IMR-90 (cell line): ENCODE data around the gene SNAPC2. TPM values are rescaled to one million over a fixed set of nuclear protein-coding genes. Genes with fewer than 3 reads are reported as not detected.

Source experiments
- ATAC-seq: fragments of 200-7000 bp; cut with Tn5 transposase; 2 replicates; pipeline ENCODE4 v1.9.1; 2020; ENCODE audit warnings: low read depth, mild to moderate bottlenecking, moderate library complexity
- BruUV-seq: library from RNA; stranded (reverse); fragments of 400-500 nt; replicated peaks from 2 replicates; lab custom pipeline; 2021; lab: Mats Ljungman, UMichigan
- CTCF ChIA-PET: fragments of 300-600 bp; formaldehyde crosslinking; extraction: SDS; loops from one replicate; lab custom pipeline; 2021; ENCODE audit warnings: antibody characterized with exemption; lab: Yijun Ruan, JAX
- POLR2A ChIA-PET: fragments of 300-600 bp; sonication (Branson Sonifier 250); formaldehyde crosslinking; loops from one replicate; lab custom pipeline; 2022; ENCODE audit warnings: antibody characterized with exemption; ENCODE audit not compliant: unreplicated experiment; lab: Charles Lee
- DNase-seq: peaks from one replicate; pipeline ENCODE4 v3.0.0; 2013
- H2AFZ ChIP-seq: replicated peaks from 2 replicates; pipeline ENCODE3; 2013; ENCODE audit warnings: low read length, mild to moderate bottlenecking; ENCODE audit not compliant: poor library complexity
- H2AK5ac ChIP-seq: 2 replicates; pipeline ENCODE4 v1.6.1; 2013; ENCODE audit warnings: low read depth, low read length, inconsistent platforms
- H2AK9ac ChIP-seq: replicated peaks from 2 replicates; pipeline ENCODE3; 2013; ENCODE audit warnings: mild to moderate bottlenecking, low read depth, low read length, moderate library complexity; ENCODE audit not compliant: poor library complexity
- H2BK120ac ChIP-seq: 2 replicates; pipeline ENCODE4 v1.6.1; 2013; ENCODE audit warnings: low read depth, low read length, inconsistent platforms
- H2BK15ac ChIP-seq: 3 replicates; pipeline ENCODE4 v1.6.1; 2013; ENCODE audit warnings: low read depth, low read length, inconsistent platforms
- H2BK20ac ChIP-seq: 2 replicates; pipeline ENCODE4 v1.6.1; 2013; ENCODE audit warnings: low read depth, mild to moderate bottlenecking, inconsistent platforms, low read length, moderate library complexity
- H2BK5ac ChIP-seq: 2 replicates; pipeline ENCODE4 v1.6.1; 2013; ENCODE audit warnings: mild to moderate bottlenecking, low read depth, low read length, inconsistent platforms; ENCODE audit not compliant: poor library complexity, severe bottlenecking
- H3K14ac ChIP-seq: replicated peaks from 2 replicates; pipeline ENCODE4 v1.6.1; 2013; ENCODE audit warnings: low read depth, low read length, inconsistent platforms
- H3K18ac ChIP-seq: 2 replicates; pipeline ENCODE4 v1.6.1; 2013; ENCODE audit warnings: low read depth, low read length, control low read depth
- H3K23ac ChIP-seq: 2 replicates; pipeline ENCODE4 v1.6.1; 2013; ENCODE audit warnings: low read depth, low read length, inconsistent platforms
- H3K27ac ChIP-seq: 2 replicates; pipeline ENCODE4 v1.5.1; 2013; ENCODE audit warnings: mild to moderate bottlenecking, control low read depth, low read length; ENCODE audit not compliant: insufficient read depth
- H3K27me3 ChIP-seq: 2 replicates; pipeline ENCODE4 v1.6.1; 2013; ENCODE audit warnings: low read length; ENCODE audit not compliant: control insufficient read depth, insufficient read depth
- H3K36me3 ChIP-seq: 2 replicates; pipeline ENCODE4 v1.6.1; 2013; ENCODE audit warnings: low read length, mixed read lengths; ENCODE audit not compliant: control insufficient read depth, insufficient read depth
- H3K4ac ChIP-seq: 2 replicates; pipeline ENCODE4 v1.6.1; 2013; ENCODE audit warnings: low read depth, low read length, inconsistent platforms
- H3K4me1 ChIP-seq: 2 replicates; pipeline ENCODE4 v1.6.1; 2013; ENCODE audit warnings: low read length, mixed read lengths; ENCODE audit not compliant: control insufficient read depth, insufficient read depth
- H3K4me2 ChIP-seq: 2 replicates; pipeline ENCODE4 v1.6.1; 2013; ENCODE audit warnings: low read depth, mild to moderate bottlenecking, control low read depth, low read length, moderate library complexity
- H3K4me3 ChIP-seq: 2 replicates; pipeline ENCODE4 v1.5.1; 2013; ENCODE audit warnings: low read depth, mild to moderate bottlenecking, control low read depth, low read length, moderate library complexity; ENCODE audit not compliant: insufficient read depth
- H3K56ac ChIP-seq: 2 replicates; pipeline ENCODE4 v1.6.1; 2013; ENCODE audit warnings: low read length, inconsistent platforms; ENCODE audit not compliant: insufficient read depth; ENCODE audit errors: extremely low read depth
- H3K79me1 ChIP-seq, 2 experiments: 2 replicates each; pipeline ENCODE4 v1.6.1; 2013; ENCODE audit warnings: low read length in 2 of 2, inconsistent platforms in 1 of 2, low read depth in 1 of 2
- H3K9ac ChIP-seq: 2 replicates; pipeline ENCODE4 v1.6.1; 2013; ENCODE audit warnings: low read depth, low read length, control low read depth
- H3K9me1 ChIP-seq: 2 replicates; pipeline ENCODE4 v1.6.1; 2013; ENCODE audit warnings: low read length, inconsistent platforms; ENCODE audit not compliant: insufficient read depth
- H3K9me3 ChIP-seq: 2 replicates; pipeline ENCODE4 v1.6.1; 2013; ENCODE audit warnings: low read length; ENCODE audit not compliant: control insufficient read depth, insufficient read depth
- H4K20me1 ChIP-seq: 2 replicates; pipeline ENCODE4 v1.6.1; 2013; ENCODE audit warnings: low read length, inconsistent platforms; ENCODE audit not compliant: insufficient read depth
- H4K5ac ChIP-seq: 2 replicates; pipeline ENCODE4 v1.6.1; 2013; ENCODE audit warnings: mild to moderate bottlenecking, low read depth, low read length, control low read depth
- H4K8ac ChIP-seq, 2 experiments: 2 replicates each; pipeline ENCODE4 v1.6.1; 2013; ENCODE audit warnings: low read depth in 2 of 2, low read length in 2 of 2, control low read depth in 1 of 2, inconsistent platforms in 1 of 2
- H4K91ac ChIP-seq: 2 replicates; pipeline ENCODE4 v1.6.1; 2013; ENCODE audit warnings: low read depth, low read length, inconsistent platforms; ENCODE audit not compliant: insufficient read depth
- MAFK ChIP-seq: IDR thresholded peaks from 2 replicates; pipeline ENCODE4 v1.6.1; 2012; ENCODE audit warnings: low read depth, low read length, improper control_type of control experiment
- NFE2L2 ChIP-seq: fragments of 150-350 bp; IDR thresholded peaks from 2 replicates; pipeline ENCODE4 v1.6.1; 2016; ENCODE audit warnings: low read depth, mild to moderate bottlenecking, low read length
- RAD21 ChIP-seq: IDR thresholded peaks from 2 replicates; pipeline ENCODE4 v1.6.1; 2012; ENCODE audit warnings: low read length, improper control_type of control experiment
- RCOR1 ChIP-seq: IDR thresholded peaks from 2 replicates; pipeline ENCODE4 v1.6.1; 2012; ENCODE audit warnings: mild to moderate bottlenecking, low read length, improper control_type of control experiment; ENCODE audit not compliant: insufficient replicate concordance
- SMC3 ChIP-seq: fragments of 150-350 bp; IDR thresholded peaks from 2 replicates; pipeline ENCODE4 v1.6.1; 2016; ENCODE audit warnings: low read depth, mild to moderate bottlenecking, antibody characterized with exemption, low read length, moderate library complexity
- WGBS, 2 experiments: methylation state at CpG; one replicate each; pipeline versions ENCODE4 v1.1.5 to v1.1.7; 2013; ENCODE audit warnings: missing lambda C conversion rate in 2 of 2; ENCODE audit not compliant: insufficient read length in 1 of 2; ENCODE audit errors: extremely low coverage in 2 of 2; 5-methylcytosine and 5-hydroxymethylcytosine counted together
- dilution Hi-C: fragments of 300-500 bp; cut with HindIII; formaldehyde crosslinking; loops from one replicate; pipeline ENCODE4 v1.14.3; 2018; ENCODE audit warnings: low sequenced_read_pairs; ENCODE audit not compliant: unreplicated experiment
- in situ Hi-C: fragments of 300-500 bp; cut with MboI; formaldehyde crosslinking; loops from 3 replicates; pipeline ENCODE4 v1.14.3; 2019; ENCODE audit warnings: low sequenced_read_pairs, inconsistent platforms, mixed read lengths
- intact Hi-C: fragments of 100-400 bp; cut with micrococcal nuclease; formaldehyde crosslinking; loops from 2 replicates; pipeline ENCODE4 v1.10.0; 2022
- polyA plus RNA-seq, 3 experiments: library from polyadenylated mRNA; depleted of rRNA; stranded (reverse); fragments of >200 nt; gene quantifications; 2 replicates each; pipeline ENCODE4 v1.2.3, GENCODE V29; 2012; ENCODE audit warnings: low replicate concordance in 1 of 3
- total RNA-seq: library from RNA; depleted of rRNA; stranded (reverse); fragments of >200 nt; gene quantifications from 2 replicates; pipeline ENCODE4 v1.2.3, GENCODE V29; 2012
- TF ChIP-seq, protein P1 (sequence below): fragments of 150-350 bp; IDR thresholded peaks from 2 replicates; pipeline ENCODE4 v1.6.1; 2016; ENCODE audit warnings: low read depth, mild to moderate bottlenecking, low read length, moderate library complexity, borderline replicate concordance
- TF ChIP-seq, protein P2 (sequence below): conservative IDR thresholded peaks from 2 replicates; pipeline ENCODE4 v1.5.1; 2012; ENCODE audit warnings: mild to moderate bottlenecking, low read depth, low read length, improper control_type of control experiment

SNAPC2 gene
- total and polyA plus RNA-seq, 2 of the 4 experiments (the other 2 are of a cell fraction), result 12.5 to 29.2 TPM

DNA sequence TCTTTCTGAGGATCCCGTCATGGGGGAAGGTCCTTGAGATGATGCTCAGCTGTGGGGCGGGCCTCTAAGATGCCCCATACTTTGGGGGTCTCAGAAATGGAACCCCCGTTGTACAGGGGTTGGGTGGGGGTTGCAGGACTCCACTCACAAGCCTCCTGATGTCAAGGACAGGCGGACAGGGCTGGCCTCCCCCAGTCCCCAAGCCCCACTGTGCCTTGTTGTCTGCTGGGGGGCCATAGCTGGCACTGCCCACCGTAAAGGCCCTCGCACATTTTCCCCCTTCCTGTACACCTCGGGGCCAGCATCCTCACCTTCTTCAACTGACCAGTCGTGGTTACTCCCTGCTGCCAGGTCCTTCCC, 2.7 kb downstream of the SNAPC2 start:
- H3K56ac ChIP-seq, result no peak overlapping the region
- peaks cover 7% of the 10 kb centered on the region; the same call in 1 of the 2 replicates for H3K36me3 ChIP-seq
- H3K27me3 ChIP-seq, result no peaks in the 10 kb centered on the region; the same call in 1 of the 2 replicates
- H2AK9ac ChIP-seq, result no peak overlapping the region
- no peak overlapping the region for H4K5ac ChIP-seq
- ChIA-PET CTCF (interaction anchor here (0.6 kb wide), 1 partner anchor 54 kb away, joined by 4 read pairs; no protein-coding TSS in a partner anchor), POLR2A (no interaction called here)
- peaks cover 17% of the 10 kb centered on the region for H3K4me1 ChIP-seq
- TF ChIP-seq, protein P1, sequence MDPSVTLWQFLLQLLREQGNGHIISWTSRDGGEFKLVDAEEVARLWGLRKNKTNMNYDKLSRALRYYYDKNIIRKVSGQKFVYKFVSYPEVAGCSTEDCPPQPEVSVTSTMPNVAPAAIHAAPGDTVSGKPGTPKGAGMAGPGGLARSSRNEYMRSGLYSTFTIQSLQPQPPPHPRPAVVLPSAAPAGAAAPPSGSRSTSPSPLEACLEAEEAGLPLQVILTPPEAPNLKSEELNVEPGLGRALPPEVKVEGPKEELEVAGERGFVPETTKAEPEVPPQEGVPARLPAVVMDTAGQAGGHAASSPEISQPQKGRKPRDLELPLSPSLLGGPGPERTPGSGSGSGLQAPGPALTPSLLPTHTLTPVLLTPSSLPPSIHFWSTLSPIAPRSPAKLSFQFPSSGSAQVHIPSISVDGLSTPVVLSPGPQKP, result no peak
- no peak for TF ChIP-seq SMC3
- no peak for TF ChIP-seq NFE2L2
- TF ChIP-seq, protein P2, sequence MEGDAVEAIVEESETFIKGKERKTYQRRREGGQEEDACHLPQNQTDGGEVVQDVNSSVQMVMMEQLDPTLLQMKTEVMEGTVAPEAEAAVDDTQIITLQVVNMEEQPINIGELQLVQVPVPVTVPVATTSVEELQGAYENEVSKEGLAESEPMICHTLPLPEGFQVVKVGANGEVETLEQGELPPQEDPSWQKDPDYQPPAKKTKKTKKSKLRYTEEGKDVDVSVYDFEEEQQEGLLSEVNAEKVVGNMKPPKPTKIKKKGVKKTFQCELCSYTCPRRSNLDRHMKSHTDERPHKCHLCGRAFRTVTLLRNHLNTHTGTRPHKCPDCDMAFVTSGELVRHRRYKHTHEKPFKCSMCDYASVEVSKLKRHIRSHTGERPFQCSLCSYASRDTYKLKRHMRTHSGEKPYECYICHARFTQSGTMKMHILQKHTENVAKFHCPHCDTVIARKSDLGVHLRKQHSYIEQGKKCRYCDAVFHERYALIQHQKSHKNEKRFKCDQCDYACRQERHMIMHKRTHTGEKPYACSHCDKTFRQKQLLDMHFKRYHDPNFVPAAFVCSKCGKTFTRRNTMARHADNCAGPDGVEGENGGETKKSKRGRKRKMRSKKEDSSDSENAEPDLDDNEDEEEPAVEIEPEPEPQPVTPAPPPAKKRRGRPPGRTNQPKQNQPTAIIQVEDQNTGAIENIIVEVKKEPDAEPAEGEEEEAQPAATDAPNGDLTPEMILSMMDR, result no peak
- TF ChIP-seq RAD21, result no peak
- TF ChIP-seq MAFK, result no peak
- no peak for TF ChIP-seq RCOR1
- H2AFZ ChIP-seq, result no peak overlapping the region
- no peak for ATAC-seq
- H3K79me1 ChIP-seq, result peaks cover 2 to 28% of the 10 kb centered on the region in 2 experiments; a peak in 2 of 4 replicates
- H3K9me3 ChIP-seq, result no peaks in the 10 kb centered on the region
- H3K4me3 ChIP-seq, result no peak overlapping the region
- H3K27ac ChIP-seq, result no peak overlapping the region
- H3K18ac ChIP-seq, result no peak overlapping the region
- no peak overlapping the region for H2BK20ac ChIP-seq
- WGBS, 2 experiments, result no CpG with 5 or more reads among the region's 8 CpGs
- H3K9me1 ChIP-seq, result peaks cover 14% of the 10 kb centered on the region
- H4K8ac ChIP-seq, result no peak overlapping the region
- peaks cover 11% of the 10 kb centered on the region for H4K20me1 ChIP-seq
- H2BK5ac ChIP-seq, result no peak overlapping the region
- BruUV-seq, result no TSS peak
- in situ Hi-C loops, result no loop called here
- H2BK15ac ChIP-seq, result no peak overlapping the region
- DNase-seq, result no peak
- no peak overlapping the region for H3K23ac ChIP-seq
- no peak overlapping the region for H3K4ac ChIP-seq
- H3K9ac ChIP-seq, result no peak overlapping the region
- dilution Hi-C loops, result no loop called here
- H3K14ac ChIP-seq, result no peak overlapping the region
- no peak overlapping the region for H2BK120ac ChIP-seq
- intact Hi-C loops, result no loop called here
- no peak overlapping the region for H3K4me2 ChIP-seq
- no peak overlapping the region for H2AK5ac ChIP-seq
- H4K91ac ChIP-seq, result no peak overlapping the region
